KMS-11 (cell line): Measurements from ENCODE around the gene OR10R2.

Experiments
- H2AFZ ChIP-seq: fragments of 200-600 bp; sonication (generic); 2 replicates; pipeline ENCODE4 v1.6.1; 2016; ENCODE audit warnings: antibody characterized with exemption, mixed run types, low read depth
- H3K27ac ChIP-seq: fragments of 200-600 bp; sonication (generic); 2 replicates; pipeline ENCODE4 v1.6.1; 2016; ENCODE audit warnings: mild to moderate bottlenecking, mixed run types
- H3K27me3 ChIP-seq: fragments of 200-600 bp; sonication (generic); 2 replicates; pipeline ENCODE4 v1.6.1; 2017; ENCODE audit warnings: mild to moderate bottlenecking, low read depth, mixed run types, moderate library complexity; ENCODE audit not compliant: insufficient read depth
- H3K36me3 ChIP-seq: fragments of 200-600 bp; sonication (generic); 2 replicates; pipeline ENCODE4 v1.6.1; 2017; ENCODE audit warnings: mild to moderate bottlenecking, mixed run types; ENCODE audit not compliant: insufficient read depth
- H3K4me1 ChIP-seq: fragments of 200-600 bp; sonication (generic); 2 replicates; pipeline ENCODE4 v1.6.1; 2016; ENCODE audit warnings: mild to moderate bottlenecking, low read depth, mixed run types; ENCODE audit not compliant: poor library complexity, severe bottlenecking
- H3K4me2 ChIP-seq: fragments of 200-600 bp; sonication (generic); 2 replicates; pipeline ENCODE4 v1.7.0; 2016; ENCODE audit warnings: mild to moderate bottlenecking, mixed run types
- H3K4me3 ChIP-seq: fragments of 200-600 bp; sonication (generic); IDR thresholded peaks from 2 replicates; pipeline ENCODE4 v1.6.1; 2017; ENCODE audit warnings: low read depth, low read length, mixed read lengths; ENCODE audit not compliant: insufficient read depth
- H3K79me2 ChIP-seq: fragments of 200-600 bp; sonication (generic); 2 replicates; pipeline ENCODE4 v1.6.1; 2016; ENCODE audit warnings: low read depth, mixed run types; ENCODE audit not compliant: insufficient read depth
- H3K9ac ChIP-seq: fragments of 200-600 bp; sonication (generic); 2 replicates; pipeline ENCODE4 v1.6.1; 2016; ENCODE audit warnings: mild to moderate bottlenecking, mixed run types
- H4K20me1 ChIP-seq: fragments of 200-600 bp; sonication (generic); 2 replicates; pipeline ENCODE4 v1.6.1; 2016; ENCODE audit warnings: mild to moderate bottlenecking, mixed run types; ENCODE audit not compliant: insufficient read depth
- CTCF ChIP-seq: fragments of 200-600 bp; sonication (generic); conservative IDR thresholded peaks from 2 replicates; pipeline ENCODE4 v1.6.1; 2017; ENCODE audit warnings: low read depth, mild to moderate bottlenecking, antibody characterized with exemption, low read length, moderate library complexity, mixed read lengths

OR10R2 gene

GRCh38 chr1:158461534-158461933, 10.5 kb upstream of the OR10R2 start, which contains the start of gene OR10K1:
TSS of gene OR10K1 (plus strand) at chr1:158461834. CDS start at chr1:158465562, 3,728 bp downstream.
- TF ChIP-seq CTCF = no peak
- no peak within 1 kb of the TSS for H3K4me3 ChIP-seq
- no peaks in the 10 kb centered on the region for H3K79me2 ChIP-seq
- no peaks in the 10 kb centered on the region for H3K4me1 ChIP-seq
- H2AFZ ChIP-seq = no peak within 1 kb of the TSS
- no peak within 1 kb of the TSS for H3K4me2 ChIP-seq
- no peaks in the 10 kb centered on the region for H4K20me1 ChIP-seq
- H3K27me3 ChIP-seq = no peaks in the 10 kb centered on the region
- no peaks in the 10 kb centered on the region for H3K36me3 ChIP-seq
- no peak within 1 kb of the TSS for H3K9ac ChIP-seq
- H3K27ac ChIP-seq = no peak within 1 kb of the TSS

GRCh38 chr1:158485455-158485854, 13.4 kb downstream of the OR10R2 start:
- no peak overlapping the region for H3K4me3 ChIP-seq
- H3K27ac ChIP-seq = no peak overlapping the region
- TF ChIP-seq CTCF = no peak
- H3K4me2 ChIP-seq = no peak overlapping the region
- no peak overlapping the region for H2AFZ ChIP-seq
- H4K20me1 ChIP-seq = no peaks in the 10 kb centered on the region
- no peaks in the 10 kb centered on the region for H3K4me1 ChIP-seq
- no peak overlapping the region for H3K9ac ChIP-seq
- H3K27me3 ChIP-seq = no peaks in the 10 kb centered on the region
- no peaks in the 10 kb centered on the region for H3K79me2 ChIP-seq
- no peaks in the 10 kb centered on the region for H3K36me3 ChIP-seq

- no peak for TF ChIP-seq CTCF
- Histone ChIP-seq H3K36me3 (no peaks in the 10 kb centered on the region), H3K27ac (no peak overlapping the region), H4K20me1 (no peaks in the 10 kb centered on the region), H3K9ac (no peak overlapping the region), H2AFZ (no peak overlapping the region), H3K79me2 (no peaks in the 10 kb centered on the region), H3K4me3 (no peak overlapping the region), H3K27me3 (no peaks in the 10 kb centered on the region), H3K4me1 (no peaks in the 10 kb centered on the region), H3K4me2 (no peak overlapping the region)
These were observed 19.3 kb downstream of the OR10R2 start for GRCh38 chr1:158491316-158491715.

- no peaks in the 10 kb centered on the region for H4K20me1 ChIP-seq
- no peak overlapping the region for H3K27ac ChIP-seq
- no peaks in the 10 kb centered on the region for H3K4me1 ChIP-seq
- no peaks in the 10 kb centered on the region for H3K36me3 ChIP-seq
- no peak overlapping the region for H3K4me3 ChIP-seq
- H3K27me3 ChIP-seq = no peaks in the 10 kb centered on the region
- no peak overlapping the region for H3K4me2 ChIP-seq
- no peak overlapping the region for H3K9ac ChIP-seq
- no peaks in the 10 kb centered on the region for H3K79me2 ChIP-seq
- no peak for TF ChIP-seq CTCF
- H2AFZ ChIP-seq = no peak overlapping the region
These were observed 21.0 kb downstream of the OR10R2 start for GRCh38 chr1:158493054-158493453.
